Neural crest cell (in vitro differentiated cells): ENCODE measurements around the gene GPX3. TPM values are rescaled to one million over a fixed set of nuclear protein-coding genes. Genes with fewer than 3 reads are reported as not detected.

Source experiments
- DNase-seq: peaks from one replicate; pipeline ENCODE4 v3.0.0; 2021; ENCODE audit warnings: low read depth, mixed read lengths, low spot score
- H3K27ac Mint-ChIP-seq: one replicate; pipeline ENCODE4 v1.8.0; 2021; ENCODE audit warnings: mild to moderate bottlenecking, mixed read lengths; ENCODE audit not compliant: unreplicated experiment
- H3K27me3 Mint-ChIP-seq: 2 replicates; pipeline ENCODE4 v1.8.0; 2021; ENCODE audit warnings: low read depth, mild to moderate bottlenecking, mixed read lengths
- H3K36me3 Mint-ChIP-seq: 2 replicates; pipeline ENCODE4 v1.8.0; 2021; ENCODE audit warnings: low read depth, mild to moderate bottlenecking, mixed read lengths
- H3K4me1 Mint-ChIP-seq: 2 replicates; pipeline ENCODE4 v1.8.0; 2021; ENCODE audit warnings: mixed read lengths
- H3K4me3 Mint-ChIP-seq: one replicate; pipeline ENCODE4 v1.8.0; 2021; ENCODE audit warnings: mild to moderate bottlenecking, mixed read lengths
- H3K9me3 Mint-ChIP-seq: 2 replicates; pipeline ENCODE4 v1.8.0; 2021; ENCODE audit warnings: mixed read lengths
- total RNA-seq: library from RNA; stranded (reverse); gene quantifications from 2 replicates; pipeline ENCODE4 v1.2.1, GENCODE V29; 2021
- TF ChIP-seq, protein P1 (sequence below): fragments of 200-600 bp; sonication (generic); conservative IDR thresholded peaks from 2 replicates; pipeline ENCODE4 v1.5.0; 2021; ENCODE audit warnings: antibody characterized with exemption, mild to moderate bottlenecking

GPX3 gene
- total RNA-seq, 1 donor from 2014 or later: 4.6 TPM

DNA sequence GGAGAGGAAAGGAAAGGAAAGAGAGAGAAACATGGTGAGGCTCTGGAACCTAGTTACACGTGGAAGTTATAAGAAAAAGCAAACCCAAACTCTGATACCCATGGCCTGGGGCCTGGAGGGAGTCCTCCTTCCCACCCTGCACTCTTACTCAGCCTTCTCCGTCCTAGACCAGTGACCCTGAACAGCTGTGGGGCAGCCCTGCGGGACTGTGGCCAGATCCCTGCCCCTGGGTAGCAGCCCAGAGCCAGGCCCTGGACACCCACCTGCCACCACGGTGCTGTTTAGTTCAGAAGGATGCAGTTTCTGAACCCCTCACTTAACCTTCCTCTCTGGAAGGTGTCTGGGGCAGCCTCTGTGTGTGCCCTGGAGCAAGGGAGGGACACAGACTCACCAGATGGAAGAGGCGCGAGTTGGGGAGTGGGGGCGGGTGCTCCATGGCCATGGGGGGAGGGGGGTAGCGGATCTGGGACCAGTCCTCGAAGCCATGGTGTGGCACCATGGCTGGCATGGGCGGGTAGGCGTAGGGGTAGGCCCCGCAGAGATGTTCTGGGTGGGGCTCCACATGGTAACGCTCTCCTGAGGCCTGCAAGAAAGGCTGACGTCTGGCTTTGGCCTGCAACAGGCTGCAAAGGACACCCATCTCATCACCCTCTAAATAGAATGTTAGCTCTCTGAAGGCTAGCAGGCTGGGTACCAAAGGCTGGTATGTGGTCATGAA, 13.0 kb downstream of the GPX3 start:
- TF ChIP-seq, protein P1, sequence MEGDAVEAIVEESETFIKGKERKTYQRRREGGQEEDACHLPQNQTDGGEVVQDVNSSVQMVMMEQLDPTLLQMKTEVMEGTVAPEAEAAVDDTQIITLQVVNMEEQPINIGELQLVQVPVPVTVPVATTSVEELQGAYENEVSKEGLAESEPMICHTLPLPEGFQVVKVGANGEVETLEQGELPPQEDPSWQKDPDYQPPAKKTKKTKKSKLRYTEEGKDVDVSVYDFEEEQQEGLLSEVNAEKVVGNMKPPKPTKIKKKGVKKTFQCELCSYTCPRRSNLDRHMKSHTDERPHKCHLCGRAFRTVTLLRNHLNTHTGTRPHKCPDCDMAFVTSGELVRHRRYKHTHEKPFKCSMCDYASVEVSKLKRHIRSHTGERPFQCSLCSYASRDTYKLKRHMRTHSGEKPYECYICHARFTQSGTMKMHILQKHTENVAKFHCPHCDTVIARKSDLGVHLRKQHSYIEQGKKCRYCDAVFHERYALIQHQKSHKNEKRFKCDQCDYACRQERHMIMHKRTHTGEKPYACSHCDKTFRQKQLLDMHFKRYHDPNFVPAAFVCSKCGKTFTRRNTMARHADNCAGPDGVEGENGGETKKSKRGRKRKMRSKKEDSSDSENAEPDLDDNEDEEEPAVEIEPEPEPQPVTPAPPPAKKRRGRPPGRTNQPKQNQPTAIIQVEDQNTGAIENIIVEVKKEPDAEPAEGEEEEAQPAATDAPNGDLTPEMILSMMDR: no peak
- H3K27ac Mint-ChIP-seq: no peak overlapping the region
- H3K36me3 Mint-ChIP-seq: peaks cover 18% of the 10 kb centered on the region
- H3K4me1 Mint-ChIP-seq: no peaks in the 10 kb centered on the region
- H3K27me3 Mint-ChIP-seq: no peaks in the 10 kb centered on the region
- no peak for DNase-seq
- no peaks in the 10 kb centered on the region for H3K9me3 Mint-ChIP-seq
- no peak overlapping the region for H3K4me3 Mint-ChIP-seq

DNA sequence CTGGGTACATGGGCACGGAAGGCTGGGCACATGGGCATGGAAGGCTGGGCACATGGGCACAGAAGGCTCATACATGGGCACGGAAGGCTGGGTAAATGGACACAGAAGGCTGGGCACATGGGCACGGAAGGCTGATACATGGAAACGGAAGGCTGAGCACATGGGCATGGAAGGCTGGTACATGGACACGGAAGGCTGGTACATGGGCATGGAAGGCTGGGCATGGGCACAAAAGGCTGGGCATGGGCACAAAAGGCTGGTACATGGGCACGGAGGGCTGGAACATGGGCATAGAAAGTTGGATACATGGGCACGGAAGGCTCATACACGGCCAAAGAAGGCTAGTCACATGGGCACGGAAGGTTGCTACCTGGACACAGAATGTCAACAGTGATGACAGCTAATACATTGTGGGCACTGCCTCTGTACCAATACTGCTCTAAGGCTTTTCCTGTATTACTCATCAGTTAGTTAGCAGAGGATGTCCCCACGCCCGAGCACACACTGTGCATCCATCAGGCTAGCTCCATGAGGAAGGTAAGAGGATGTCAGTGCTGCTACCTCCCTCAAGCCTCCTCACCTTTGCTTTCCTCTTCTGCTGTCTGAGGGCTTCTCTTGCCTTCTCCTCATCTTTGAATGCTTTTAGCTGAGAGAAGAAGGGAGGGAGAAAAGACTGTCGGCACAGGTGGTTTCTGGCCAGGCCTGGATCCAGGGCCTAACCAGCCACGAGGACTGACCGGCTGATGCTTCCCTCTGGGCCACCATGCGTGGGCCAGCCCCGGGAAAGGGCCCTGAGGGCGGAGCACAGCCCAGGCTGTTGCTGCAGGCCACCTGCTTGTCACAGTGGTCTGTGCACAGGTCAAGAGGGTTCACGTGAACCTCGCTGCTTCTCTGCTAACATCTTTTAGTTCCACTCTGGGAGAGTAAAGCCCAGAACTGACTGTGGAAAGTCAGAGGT, 14.3 kb downstream of the GPX3 start:
- Mint-ChIP-seq H3K27me3 (no peaks in the 10 kb centered on the region), H3K27ac (no peak overlapping the region), H3K4me1 (no peaks in the 10 kb centered on the region), H3K4me3 (no peak overlapping the region), H3K36me3 (peaks cover 16% of the 10 kb centered on the region), H3K9me3 (no peaks in the 10 kb centered on the region)
- no peak for DNase-seq
- TF ChIP-seq, protein P1: no peak

DNA sequence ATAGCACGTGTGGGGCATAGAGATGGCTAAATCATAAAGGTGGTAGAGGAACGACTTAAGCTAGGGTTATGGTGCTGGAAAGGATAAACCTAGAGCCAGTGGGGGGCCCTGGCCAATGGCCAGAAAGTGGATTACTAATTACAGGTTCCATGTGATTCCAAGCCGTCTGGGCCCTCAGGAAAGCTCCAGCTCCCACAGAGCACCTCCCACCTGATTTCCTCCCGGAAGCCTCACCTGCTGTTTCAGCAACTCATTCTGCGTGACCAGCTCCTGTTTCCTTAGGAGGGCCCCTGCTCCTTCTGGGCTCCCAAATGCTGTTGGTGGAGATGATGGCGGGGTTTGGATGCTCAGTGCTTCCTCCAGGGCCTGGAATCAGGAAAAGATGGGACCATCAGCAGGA, 16.2 kb downstream of the GPX3 start:
- Mint-ChIP-seq H3K27me3 (no peaks in the 10 kb centered on the region), H3K4me1 (no peaks in the 10 kb centered on the region), H3K27ac (no peak overlapping the region), H3K4me3 (no peak overlapping the region), H3K36me3 (peaks cover 16% of the 10 kb centered on the region), H3K9me3 (no peaks in the 10 kb centered on the region)
- DNase-seq: no peak
- TF ChIP-seq, protein P1: no peak

DNA sequence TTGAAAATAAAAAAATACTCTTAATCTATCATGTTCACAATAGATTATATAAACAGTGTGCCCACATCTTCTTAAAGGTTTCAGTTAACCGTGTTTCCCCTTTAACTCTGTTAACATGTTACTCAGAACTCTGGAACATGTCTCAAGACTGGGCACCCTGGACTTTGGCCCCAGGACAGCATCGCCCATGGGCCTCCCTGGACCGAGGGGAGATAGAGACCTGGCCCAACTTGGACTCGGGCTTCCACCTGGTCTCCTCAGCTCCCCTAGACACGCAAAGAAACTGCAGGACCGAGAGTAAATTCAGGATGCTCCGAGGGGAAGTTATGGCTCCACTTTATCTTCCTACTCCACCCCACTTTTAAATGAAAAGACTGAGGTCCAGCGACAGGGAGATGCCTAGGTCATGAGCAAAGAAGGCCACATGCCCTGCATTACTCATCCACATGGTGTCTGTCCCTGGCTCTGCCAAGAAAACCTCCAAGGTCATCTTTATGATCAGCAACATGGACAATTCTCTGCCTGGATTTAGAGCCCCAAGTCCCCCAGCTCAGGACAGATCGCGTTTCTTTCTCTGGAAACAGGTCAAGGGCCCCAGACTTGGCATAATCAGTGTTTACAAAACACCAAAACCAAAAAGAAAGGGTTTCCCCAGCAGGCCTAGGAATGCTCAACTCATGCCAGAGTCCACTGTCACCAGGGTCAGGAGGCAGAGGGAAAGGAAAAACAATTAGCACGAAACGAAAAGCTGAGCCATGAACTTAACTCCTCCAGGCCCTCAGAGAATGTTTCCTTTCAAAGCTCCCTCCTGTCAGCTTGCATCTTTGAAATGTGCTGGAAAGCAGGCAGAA, 17.4 kb downstream of the GPX3 start:
- Mint-ChIP-seq H3K4me1 (no peaks in the 10 kb centered on the region), H3K9me3 (no peaks in the 10 kb centered on the region), H3K27me3 (no peaks in the 10 kb centered on the region), H3K36me3 (peaks cover 12% of the 10 kb centered on the region), H3K27ac (no peak overlapping the region), H3K4me3 (no peak overlapping the region)
- no peak for DNase-seq
- TF ChIP-seq, protein P1: no peak

DNA sequence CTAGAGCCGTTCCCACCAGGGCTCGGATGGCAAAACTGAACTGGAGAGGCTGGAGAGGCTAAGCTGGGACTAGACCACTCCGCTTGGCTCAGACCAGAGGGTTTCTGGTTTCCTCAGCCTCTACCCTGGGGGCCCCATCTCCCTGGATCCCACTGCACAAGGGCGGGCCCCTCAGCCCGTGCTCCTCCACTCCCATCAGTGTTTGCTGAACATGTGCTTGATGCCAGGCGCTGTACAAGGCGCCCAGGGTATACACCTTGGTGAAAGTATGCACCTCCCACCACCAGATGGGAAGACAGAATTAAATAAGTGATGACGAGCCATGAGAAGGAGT, 18.0 kb downstream of the GPX3 start:
- TF ChIP-seq, protein P1: no peak
- Mint-ChIP-seq H3K4me3 (no peak overlapping the region), H3K36me3 (peaks cover 12% of the 10 kb centered on the region), H3K27me3 (no peaks in the 10 kb centered on the region), H3K4me1 (no peaks in the 10 kb centered on the region), H3K9me3 (no peaks in the 10 kb centered on the region), H3K27ac (no peak overlapping the region)
- DNase-seq: no peak
